IMR-90 (cell line): ENCODE measurements around the gene ANO2. TPM values are rescaled to one million over a fixed set of nuclear protein-coding genes. Genes with fewer than 3 reads are reported as not detected.

Experiments
- ATAC-seq: fragments of 200-7000 bp; cut with Tn5 transposase; 2 replicates; pipeline ENCODE4 v1.9.1; 2020; ENCODE audit warnings: low read depth, mild to moderate bottlenecking, moderate library complexity
- BruUV-seq: library from RNA; stranded (reverse); fragments of 400-500 nt; replicated peaks from 2 replicates; lab custom pipeline; 2021; lab: Mats Ljungman, UMichigan
- CTCF ChIA-PET: fragments of 300-600 bp; formaldehyde crosslinking; extraction: SDS; loops from one replicate; lab custom pipeline; 2021; ENCODE audit warnings: antibody characterized with exemption; lab: Yijun Ruan, JAX
- POLR2A ChIA-PET: fragments of 300-600 bp; sonication (Branson Sonifier 250); formaldehyde crosslinking; loops from one replicate; lab custom pipeline; 2022; ENCODE audit warnings: antibody characterized with exemption; ENCODE audit not compliant: unreplicated experiment; lab: Charles Lee
- DNase-seq: peaks from one replicate; pipeline ENCODE4 v3.0.0; 2013
- H2AFZ ChIP-seq: replicated peaks from 2 replicates; pipeline ENCODE3; 2013; ENCODE audit warnings: low read length, mild to moderate bottlenecking; ENCODE audit not compliant: poor library complexity
- H2AK5ac ChIP-seq: 2 replicates; pipeline ENCODE4 v1.6.1; 2013; ENCODE audit warnings: low read depth, low read length, inconsistent platforms
- H2AK9ac ChIP-seq: replicated peaks from 2 replicates; pipeline ENCODE3; 2013; ENCODE audit warnings: mild to moderate bottlenecking, low read depth, low read length, moderate library complexity; ENCODE audit not compliant: poor library complexity
- H2BK120ac ChIP-seq: 2 replicates; pipeline ENCODE4 v1.6.1; 2013; ENCODE audit warnings: low read depth, low read length, inconsistent platforms
- H2BK15ac ChIP-seq: 3 replicates; pipeline ENCODE4 v1.6.1; 2013; ENCODE audit warnings: low read depth, low read length, inconsistent platforms
- H2BK20ac ChIP-seq: 2 replicates; pipeline ENCODE4 v1.6.1; 2013; ENCODE audit warnings: low read depth, mild to moderate bottlenecking, inconsistent platforms, low read length, moderate library complexity
- H2BK5ac ChIP-seq: 2 replicates; pipeline ENCODE4 v1.6.1; 2013; ENCODE audit warnings: mild to moderate bottlenecking, low read depth, low read length, inconsistent platforms; ENCODE audit not compliant: poor library complexity, severe bottlenecking
- H3K14ac ChIP-seq: replicated peaks from 2 replicates; pipeline ENCODE4 v1.6.1; 2013; ENCODE audit warnings: low read depth, low read length, inconsistent platforms
- H3K18ac ChIP-seq: 2 replicates; pipeline ENCODE4 v1.6.1; 2013; ENCODE audit warnings: low read depth, low read length, control low read depth
- H3K23ac ChIP-seq: 2 replicates; pipeline ENCODE4 v1.6.1; 2013; ENCODE audit warnings: low read depth, low read length, inconsistent platforms
- H3K27ac ChIP-seq: 2 replicates; pipeline ENCODE4 v1.5.1; 2013; ENCODE audit warnings: mild to moderate bottlenecking, control low read depth, low read length; ENCODE audit not compliant: insufficient read depth
- H3K27me3 ChIP-seq: 2 replicates; pipeline ENCODE4 v1.6.1; 2013; ENCODE audit warnings: low read length; ENCODE audit not compliant: control insufficient read depth, insufficient read depth
- H3K36me3 ChIP-seq: 2 replicates; pipeline ENCODE4 v1.6.1; 2013; ENCODE audit warnings: low read length, mixed read lengths; ENCODE audit not compliant: control insufficient read depth, insufficient read depth
- H3K4ac ChIP-seq: 2 replicates; pipeline ENCODE4 v1.6.1; 2013; ENCODE audit warnings: low read depth, low read length, inconsistent platforms
- H3K4me1 ChIP-seq: 2 replicates; pipeline ENCODE4 v1.6.1; 2013; ENCODE audit warnings: low read length, mixed read lengths; ENCODE audit not compliant: control insufficient read depth, insufficient read depth
- H3K4me2 ChIP-seq: 2 replicates; pipeline ENCODE4 v1.6.1; 2013; ENCODE audit warnings: low read depth, mild to moderate bottlenecking, control low read depth, low read length, moderate library complexity
- H3K4me3 ChIP-seq: 2 replicates; pipeline ENCODE4 v1.5.1; 2013; ENCODE audit warnings: low read depth, mild to moderate bottlenecking, control low read depth, low read length, moderate library complexity; ENCODE audit not compliant: insufficient read depth
- H3K56ac ChIP-seq: 2 replicates; pipeline ENCODE4 v1.6.1; 2013; ENCODE audit warnings: low read length, inconsistent platforms; ENCODE audit not compliant: insufficient read depth; ENCODE audit errors: extremely low read depth
- H3K79me1 ChIP-seq, 2 experiments: 2 replicates each; pipeline ENCODE4 v1.6.1; 2013; ENCODE audit warnings: low read length in 2 of 2, inconsistent platforms in 1 of 2, low read depth in 1 of 2
- H3K9ac ChIP-seq: 2 replicates; pipeline ENCODE4 v1.6.1; 2013; ENCODE audit warnings: low read depth, low read length, control low read depth
- H3K9me1 ChIP-seq: 2 replicates; pipeline ENCODE4 v1.6.1; 2013; ENCODE audit warnings: low read length, inconsistent platforms; ENCODE audit not compliant: insufficient read depth
- H3K9me3 ChIP-seq: 2 replicates; pipeline ENCODE4 v1.6.1; 2013; ENCODE audit warnings: low read length; ENCODE audit not compliant: control insufficient read depth, insufficient read depth
- H4K20me1 ChIP-seq: 2 replicates; pipeline ENCODE4 v1.6.1; 2013; ENCODE audit warnings: low read length, inconsistent platforms; ENCODE audit not compliant: insufficient read depth
- H4K5ac ChIP-seq: 2 replicates; pipeline ENCODE4 v1.6.1; 2013; ENCODE audit warnings: mild to moderate bottlenecking, low read depth, low read length, control low read depth
- H4K8ac ChIP-seq, 2 experiments: 2 replicates each; pipeline ENCODE4 v1.6.1; 2013; ENCODE audit warnings: low read depth in 2 of 2, low read length in 2 of 2, control low read depth in 1 of 2, inconsistent platforms in 1 of 2
- H4K91ac ChIP-seq: 2 replicates; pipeline ENCODE4 v1.6.1; 2013; ENCODE audit warnings: low read depth, low read length, inconsistent platforms; ENCODE audit not compliant: insufficient read depth
- BHLHE40 ChIP-seq: fragments of 150-350 bp; IDR thresholded peaks from 2 replicates; pipeline ENCODE4 v1.6.1; 2016; ENCODE audit warnings: mild to moderate bottlenecking, low read depth, low read length
- CEBPB ChIP-seq: IDR thresholded peaks from 2 replicates; pipeline ENCODE4 v1.6.1; 2012; ENCODE audit warnings: low read depth, low read length, improper control_type of control experiment
- MAFK ChIP-seq: IDR thresholded peaks from 2 replicates; pipeline ENCODE4 v1.6.1; 2012; ENCODE audit warnings: low read depth, low read length, improper control_type of control experiment
- RFX5 ChIP-seq: IDR thresholded peaks from 2 replicates; pipeline ENCODE4 v1.8.0; 2012; ENCODE audit warnings: low read depth, mild to moderate bottlenecking, low read length, moderate library complexity
- dilution Hi-C: fragments of 300-500 bp; cut with HindIII; formaldehyde crosslinking; loops from one replicate; pipeline ENCODE4 v1.14.3; 2018; ENCODE audit warnings: low sequenced_read_pairs; ENCODE audit not compliant: unreplicated experiment
- in situ Hi-C: fragments of 300-500 bp; cut with MboI; formaldehyde crosslinking; loops from 3 replicates; pipeline ENCODE4 v1.14.3; 2019; ENCODE audit warnings: low sequenced_read_pairs, inconsistent platforms, mixed read lengths
- intact Hi-C: fragments of 100-400 bp; cut with micrococcal nuclease; formaldehyde crosslinking; loops from 2 replicates; pipeline ENCODE4 v1.10.0; 2022
- polyA plus RNA-seq, 3 experiments: library from polyadenylated mRNA; depleted of rRNA; stranded (reverse); fragments of >200 nt; gene quantifications; 2 replicates each; pipeline ENCODE4 v1.2.3, GENCODE V29; 2012; ENCODE audit warnings: low replicate concordance in 1 of 3
- total RNA-seq: library from RNA; depleted of rRNA; stranded (reverse); fragments of >200 nt; gene quantifications from 2 replicates; pipeline ENCODE4 v1.2.3, GENCODE V29; 2012
- TF ChIP-seq, protein P1 (sequence below): conservative IDR thresholded peaks from 2 replicates; pipeline ENCODE4 v1.5.1; 2012; ENCODE audit warnings: mild to moderate bottlenecking, low read depth, low read length, improper control_type of control experiment
- TF ChIP-seq, protein P2 (sequence below): fragments of 150-350 bp; IDR thresholded peaks from 2 replicates; pipeline ENCODE4 v1.6.1; 2016; ENCODE audit warnings: low read depth, mild to moderate bottlenecking, low read length, moderate library complexity, borderline replicate concordance

The ANO2 gene
- total and polyA plus RNA-seq, 2 of the 4 experiments (the other 2 are of a cell fraction): 0.22 TPM; not detected in 1

DNA sequence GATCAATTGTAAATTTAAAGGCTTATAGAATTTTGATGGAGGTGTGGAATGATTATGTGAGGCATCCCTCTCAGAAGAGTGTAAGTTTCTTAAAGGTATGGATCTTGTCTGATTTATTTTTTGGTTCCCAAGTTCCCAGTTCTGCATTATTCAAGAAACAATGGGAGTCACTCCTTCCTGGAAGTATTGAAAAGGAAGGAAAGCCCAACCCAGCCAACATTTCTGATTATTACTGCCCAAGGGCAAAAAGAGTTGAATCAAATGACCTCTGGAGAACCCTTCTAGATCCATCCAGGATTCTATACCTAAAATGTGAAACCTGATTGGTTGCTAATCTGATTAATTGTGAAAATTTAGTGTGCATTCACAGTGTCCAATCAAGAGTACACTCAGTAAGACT, 166.2 kb downstream of the ANO2 start:
- no peaks in the 10 kb centered on the region for H3K9me1 ChIP-seq
- no peak overlapping the region for H2BK5ac ChIP-seq
- H3K14ac ChIP-seq: no peak overlapping the region
- no peak overlapping the region for H3K27ac ChIP-seq
- ChIA-PET POLR2A (no interaction called here), CTCF (no interaction called here)
- H3K18ac ChIP-seq: no peak overlapping the region
- in situ Hi-C loops: no loop called here
- H3K4me3 ChIP-seq: no peak overlapping the region
- ATAC-seq (no peak), DNase-seq (no peak)
- TF ChIP-seq CEBPB (no peak), BHLHE40 (no peak), MAFK (no peak), RFX5 (no peak)
- TF ChIP-seq, protein P1, sequence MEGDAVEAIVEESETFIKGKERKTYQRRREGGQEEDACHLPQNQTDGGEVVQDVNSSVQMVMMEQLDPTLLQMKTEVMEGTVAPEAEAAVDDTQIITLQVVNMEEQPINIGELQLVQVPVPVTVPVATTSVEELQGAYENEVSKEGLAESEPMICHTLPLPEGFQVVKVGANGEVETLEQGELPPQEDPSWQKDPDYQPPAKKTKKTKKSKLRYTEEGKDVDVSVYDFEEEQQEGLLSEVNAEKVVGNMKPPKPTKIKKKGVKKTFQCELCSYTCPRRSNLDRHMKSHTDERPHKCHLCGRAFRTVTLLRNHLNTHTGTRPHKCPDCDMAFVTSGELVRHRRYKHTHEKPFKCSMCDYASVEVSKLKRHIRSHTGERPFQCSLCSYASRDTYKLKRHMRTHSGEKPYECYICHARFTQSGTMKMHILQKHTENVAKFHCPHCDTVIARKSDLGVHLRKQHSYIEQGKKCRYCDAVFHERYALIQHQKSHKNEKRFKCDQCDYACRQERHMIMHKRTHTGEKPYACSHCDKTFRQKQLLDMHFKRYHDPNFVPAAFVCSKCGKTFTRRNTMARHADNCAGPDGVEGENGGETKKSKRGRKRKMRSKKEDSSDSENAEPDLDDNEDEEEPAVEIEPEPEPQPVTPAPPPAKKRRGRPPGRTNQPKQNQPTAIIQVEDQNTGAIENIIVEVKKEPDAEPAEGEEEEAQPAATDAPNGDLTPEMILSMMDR: no peak
- TF ChIP-seq, protein P2, sequence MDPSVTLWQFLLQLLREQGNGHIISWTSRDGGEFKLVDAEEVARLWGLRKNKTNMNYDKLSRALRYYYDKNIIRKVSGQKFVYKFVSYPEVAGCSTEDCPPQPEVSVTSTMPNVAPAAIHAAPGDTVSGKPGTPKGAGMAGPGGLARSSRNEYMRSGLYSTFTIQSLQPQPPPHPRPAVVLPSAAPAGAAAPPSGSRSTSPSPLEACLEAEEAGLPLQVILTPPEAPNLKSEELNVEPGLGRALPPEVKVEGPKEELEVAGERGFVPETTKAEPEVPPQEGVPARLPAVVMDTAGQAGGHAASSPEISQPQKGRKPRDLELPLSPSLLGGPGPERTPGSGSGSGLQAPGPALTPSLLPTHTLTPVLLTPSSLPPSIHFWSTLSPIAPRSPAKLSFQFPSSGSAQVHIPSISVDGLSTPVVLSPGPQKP: no peak
- no peaks in the 10 kb centered on the region for H3K36me3 ChIP-seq
- no peaks in the 10 kb centered on the region for H3K4me1 ChIP-seq
- H3K79me1 ChIP-seq: no peaks in the 10 kb centered on the region
- H3K9me3 ChIP-seq: no peaks in the 10 kb centered on the region
- no peak overlapping the region for H2BK15ac ChIP-seq
- H4K8ac ChIP-seq: no peak overlapping the region
- H3K27me3 ChIP-seq: peaks cover 8% of the 10 kb centered on the region
- H4K91ac ChIP-seq: no peak overlapping the region
- no peak overlapping the region for H2BK120ac ChIP-seq
- H2BK20ac ChIP-seq: no peak overlapping the region
- H2AK9ac ChIP-seq: no peak overlapping the region
- H4K20me1 ChIP-seq: no peaks in the 10 kb centered on the region
- H2AFZ ChIP-seq: no peak overlapping the region
- H4K5ac ChIP-seq: no peak overlapping the region
- intact Hi-C loops: no loop called here
- H3K4me2 ChIP-seq: no peak overlapping the region
- dilution Hi-C loops: no loop called here
- H3K9ac ChIP-seq: no peak overlapping the region
- BruUV-seq: no TSS peak
- H2AK5ac ChIP-seq: no peak overlapping the region
- H3K56ac ChIP-seq: no peak overlapping the region
- H3K4ac ChIP-seq: no peak overlapping the region
- no peak overlapping the region for H3K23ac ChIP-seq
